Kidney capillary endothelial cell (primary cell): ENCODE data around the gene KRTAP25-1.

ENCODE experiments used
- DNase-seq: peaks from one replicate; pipeline ENCODE4 v3.0.0-alpha.2; 2018; ENCODE audit warnings: low spot score

KRTAP25-1 gene

DNA sequence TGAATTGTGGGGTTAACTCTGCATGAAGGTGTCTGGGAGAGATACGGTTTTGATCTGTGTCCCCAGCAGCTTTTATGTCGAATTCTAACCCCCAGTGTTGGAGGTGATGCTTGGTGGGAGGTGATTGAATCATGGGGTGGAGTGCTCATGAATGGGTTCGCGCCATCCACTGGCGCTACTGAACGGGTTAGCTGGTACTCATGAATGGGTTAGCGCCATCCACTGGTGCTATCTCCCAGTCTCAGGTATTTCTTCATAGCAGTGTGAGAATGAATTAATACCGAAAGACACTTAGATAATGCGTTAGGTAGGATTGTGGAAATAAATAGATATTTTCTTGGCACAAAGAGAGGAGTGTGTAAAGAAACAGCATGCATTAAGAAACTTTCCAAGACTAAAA is 40.5 kb downstream of the KRTAP25-1 start:
- no peak for DNase-seq

GRCh38 chr21:30245061-30245460 is 44.3 kb downstream of the KRTAP25-1 start:
- no peak for DNase-seq

- DNase-seq = no peak
Observed at GRCh38 chr21:30243691-30244090, 45.6 kb downstream of the KRTAP25-1 start.

- DNase-seq = no peak
Observed at GRCh38 chr21:30240661-30241060, 48.7 kb downstream of the KRTAP25-1 start.
